Measurements from ENCODE around the gene C1orf53. TPM values are rescaled to one million over a fixed set of nuclear protein-coding genes. Genes with fewer than 3 reads are reported as not detected.

The C1orf53 gene
- total and polyA plus RNA-seq, 9 of the 15 experiments (the other 6 are each of a cell fraction or from before 2014, with no cell fraction given) = 0.31 to 3.2 (median 2.3) TPM

DNA sequence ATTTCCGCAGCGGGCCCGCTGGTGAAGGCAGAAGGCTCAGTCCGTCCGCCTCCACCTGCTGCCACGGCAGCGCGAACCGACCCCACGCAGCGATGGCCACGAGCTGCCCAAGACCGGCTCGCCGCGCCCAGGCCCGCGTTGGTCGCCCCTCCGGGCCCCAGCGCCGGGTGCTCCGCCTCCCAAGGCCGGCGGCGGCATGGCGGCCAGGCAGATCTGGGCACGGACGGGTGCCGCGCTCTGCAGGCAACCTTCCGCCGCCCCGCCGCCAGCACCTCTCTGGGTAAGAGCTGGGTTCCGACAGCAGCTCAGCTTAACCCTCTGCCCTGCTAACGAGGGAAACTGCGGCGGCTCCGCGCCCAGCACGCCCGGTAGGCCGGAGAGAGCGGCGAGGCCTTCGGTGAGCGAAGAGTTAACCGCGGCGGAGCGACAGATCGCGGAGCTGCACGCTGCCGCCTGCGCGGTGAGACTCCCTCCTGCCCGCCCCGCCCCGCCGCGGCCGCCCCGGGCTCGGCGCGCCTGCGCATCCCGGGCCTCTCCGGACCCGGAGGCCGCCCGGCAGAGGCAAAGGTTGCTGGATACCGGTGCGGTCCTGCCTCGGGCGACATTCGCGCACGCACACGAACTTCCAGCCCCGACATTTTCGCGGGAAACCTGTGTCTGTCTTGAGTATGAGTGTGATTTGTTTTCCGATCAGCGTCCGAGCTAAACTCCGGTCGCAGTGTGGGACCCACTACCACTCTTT is at the start of gene C1orf53 (continued):
- TF ChIP-seq IRF9 (tag; IDR thresholded peaks at IDR 0.05) (no peak), STAT5B (CRISPR knock-in tag; IDR thresholded peaks at IDR 0.05) (no peak), MLLT1 (IDR thresholded peaks at IDR 0.05) (0 out of 4 replicates have a peak, but pooled peaks of 1 of the 2 experiments have one; percentile 11), ZFP1 (CRISPR knock-in tag; IDR thresholded peaks at IDR 0.05) (no peak), NFRKB (IDR thresholded peaks at IDR 0.05; ENCODE audit: low read depth) (peak; percentile 78; the same call in 1 of the 2 replicates), L3MBTL2 (IDR thresholded peaks at IDR 0.05) (peak; percentile 95), FOXK2 (conservative IDR thresholded peaks at IDR 0.05 in 1 of 2, IDR thresholded peaks at IDR 0.05 in 1 of 2; ENCODE audit: low read depth in 2 of 2) (no peak; a peak in 1 of 4 replicates), ZNF232 (CRISPR knock-in tag; IDR thresholded peaks at IDR 0.05) (peak; percentile 94; the same call in 1 of the 2 replicates), POLR2G (IDR thresholded peaks at IDR 0.05; ENCODE audit: low read depth, low read length) (peak; percentile 99), ZNF644 (tag; IDR thresholded peaks at IDR 0.05; ENCODE audit: low read depth) (no peak), SMAD4 (CRISPR knock-in tag; conservative IDR thresholded peaks at IDR 0.05) (peak; percentile 82), PPARD (CRISPR knock-in tag; IDR thresholded peaks at IDR 0.05) (no peak), ID3 (CRISPR knock-in tag; IDR thresholded peaks at IDR 0.05) (no peak), ID3 (tag; IDR thresholded peaks at IDR 0.05) (peak; percentile 91), HES1 (IDR thresholded peaks at IDR 0.05; ENCODE audit: low read depth) (no peak), MCM3 (IDR thresholded peaks at IDR 0.05) (no peak), ZNF586 (CRISPR knock-in tag; conservative IDR thresholded peaks at IDR 0.05) (no peak), ELF1 (tag; IDR thresholded peaks at IDR 0.05) (no peak), FIP1L1 (IDR thresholded peaks at IDR 0.05; ENCODE audit: low read depth, low read length, poor library complexity, severe bottlenecking) (peak; percentile 98), JUN (IDR thresholded peaks at IDR 0.05; ENCODE audit: borderline replicate concordance, low read depth, low read length) (peak; percentile 6; the same call in 1 of the 2 replicates), JUN (CRISPR knock-in tag; IDR thresholded peaks at IDR 0.05; ENCODE audit: borderline replicate concordance) (peak; percentile 90), ZKSCAN3 (CRISPR knock-in tag; IDR thresholded peaks at IDR 0.05) (no peak), GTF2E2 (tag; IDR thresholded peaks at IDR 0.05) (peak; percentile 83; the same call in 1 of the 2 replicates), ZNF778 (CRISPR knock-in tag; IDR thresholded peaks at IDR 0.05) (no peak)
- TF ChIP-seq, protein P1, sequence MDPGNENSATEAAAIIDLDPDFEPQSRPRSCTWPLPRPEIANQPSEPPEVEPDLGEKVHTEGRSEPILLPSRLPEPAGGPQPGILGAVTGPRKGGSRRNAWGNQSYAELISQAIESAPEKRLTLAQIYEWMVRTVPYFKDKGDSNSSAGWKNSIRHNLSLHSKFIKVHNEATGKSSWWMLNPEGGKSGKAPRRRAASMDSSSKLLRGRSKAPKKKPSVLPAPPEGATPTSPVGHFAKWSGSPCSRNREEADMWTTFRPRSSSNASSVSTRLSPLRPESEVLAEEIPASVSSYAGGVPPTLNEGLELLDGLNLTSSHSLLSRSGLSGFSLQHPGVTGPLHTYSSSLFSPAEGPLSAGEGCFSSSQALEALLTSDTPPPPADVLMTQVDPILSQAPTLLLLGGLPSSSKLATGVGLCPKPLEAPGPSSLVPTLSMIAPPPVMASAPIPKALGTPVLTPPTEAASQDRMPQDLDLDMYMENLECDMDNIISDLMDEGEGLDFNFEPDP (CRISPR knock-in tag; IDR thresholded peaks at IDR 0.05) = no peak
